MCF 10A (cell line): ENCODE results near the gene P2RY6. TPM values are rescaled to one million over a fixed set of nuclear protein-coding genes. Genes with fewer than 3 reads are reported as not detected.

Source experiments
- BruUV-seq: library from RNA; stranded (reverse); fragments of 400-500 nt; replicated peaks from 2 replicates; lab custom pipeline; 2021; lab: Mats Ljungman, UMichigan
- CTCF ChIA-PET: fragments of 300-600 bp; sonication (Branson Sonifier 250); formaldehyde crosslinking; extraction: SDS; loops from one replicate; lab custom pipeline; 2021; ENCODE audit warnings: antibody characterized with exemption, inconsistent platforms; lab: Yijun Ruan, JAX
- POLR2A ChIA-PET: fragments of 300-600, 350-650 bp; sonication (Branson Sonifier 250); formaldehyde crosslinking; extraction: SDS; loops from one replicate; lab custom pipeline; 2020; ENCODE audit warnings: antibody characterized with exemption, inconsistent platforms; lab: Yijun Ruan, JAX
- DNase-seq: peaks from one replicate; pipeline ENCODE4 v3.0.0-alpha.2; 2018; ENCODE audit not compliant: unreplicated experiment
- H3K27ac Mint-ChIP-seq: one replicate; pipeline ENCODE4 v1.8.0; 2022; ENCODE audit warnings: mild to moderate bottlenecking, low read depth, mixed read lengths; ENCODE audit not compliant: unreplicated experiment
- H3K27me3 Mint-ChIP-seq: one replicate; pipeline ENCODE4 v1.8.0; 2022; ENCODE audit warnings: mixed read lengths; ENCODE audit not compliant: insufficient read depth, unreplicated experiment
- H3K36me3 Mint-ChIP-seq: one replicate; pipeline ENCODE4 v1.8.0; 2022; ENCODE audit warnings: mild to moderate bottlenecking, moderate library complexity, mixed read lengths; ENCODE audit not compliant: insufficient read depth, unreplicated experiment
- H3K4me1 Mint-ChIP-seq: one replicate; pipeline ENCODE4 v1.8.0; 2022; ENCODE audit warnings: mixed read lengths; ENCODE audit not compliant: insufficient read depth, unreplicated experiment
- H3K4me3 Mint-ChIP-seq: one replicate; pipeline ENCODE4 v1.8.0; 2022; ENCODE audit warnings: mild to moderate bottlenecking, moderate library complexity, mixed read lengths; ENCODE audit not compliant: unreplicated experiment
- H3K9me3 Mint-ChIP-seq: one replicate; pipeline ENCODE4 v1.8.0; 2022; ENCODE audit warnings: mixed read lengths; ENCODE audit not compliant: unreplicated experiment
- CTCF ChIP-seq: fragments of 200-600 bp; IDR thresholded peaks from one replicate; pipeline ENCODE4 v1.8.0; 2022; ENCODE audit warnings: antibody characterized with exemption, mild to moderate bottlenecking; ENCODE audit not compliant: unreplicated experiment
- intact Hi-C: fragments of 100-400 bp; cut with micrococcal nuclease; formaldehyde crosslinking; loops from 2 replicates; pipeline ENCODE4 v1.14.1; 2022
- total RNA-seq: library from RNA; stranded (reverse); gene quantifications from 2 replicates; pipeline ENCODE4 v1.2.3, GENCODE V29; 2022

The P2RY6 gene
- total RNA-seq, 1 experiment from 2014 or later: not detected

DNA sequence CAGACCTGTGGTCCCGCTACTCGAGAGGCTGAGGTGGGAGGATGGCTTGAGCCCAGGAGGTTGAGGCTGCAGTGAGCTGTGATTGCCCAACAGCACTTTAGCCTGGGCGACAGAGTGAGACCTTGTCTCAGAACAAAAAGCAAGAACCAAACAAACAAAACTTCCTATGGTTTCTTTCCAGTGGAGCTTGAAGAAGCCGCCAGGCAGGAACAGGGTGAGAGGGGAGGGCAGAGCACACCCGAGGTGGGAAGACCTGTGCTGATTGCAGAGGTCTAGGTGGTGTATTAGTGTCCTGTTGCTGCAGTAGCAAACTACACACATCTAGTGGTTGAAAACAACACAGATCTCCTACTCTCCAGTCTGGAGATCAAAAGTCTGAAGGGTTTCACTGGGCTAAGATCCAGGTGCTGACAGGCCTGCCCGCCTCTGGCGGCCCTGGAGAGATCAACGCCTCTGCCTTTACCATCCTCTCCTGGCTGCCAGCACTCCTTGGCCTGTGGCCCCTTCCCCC, 46.4 kb downstream of the P2RY6 start:
- CTCF ChIA-PET: interaction anchor here (0.6 to 0.8 kb wide), 2 partner anchors 17 to 329 kb away, joined by 3 read pairs; no protein-coding TSS in a partner anchor
- H3K27ac Mint-ChIP-seq: no peak overlapping the region

DNA sequence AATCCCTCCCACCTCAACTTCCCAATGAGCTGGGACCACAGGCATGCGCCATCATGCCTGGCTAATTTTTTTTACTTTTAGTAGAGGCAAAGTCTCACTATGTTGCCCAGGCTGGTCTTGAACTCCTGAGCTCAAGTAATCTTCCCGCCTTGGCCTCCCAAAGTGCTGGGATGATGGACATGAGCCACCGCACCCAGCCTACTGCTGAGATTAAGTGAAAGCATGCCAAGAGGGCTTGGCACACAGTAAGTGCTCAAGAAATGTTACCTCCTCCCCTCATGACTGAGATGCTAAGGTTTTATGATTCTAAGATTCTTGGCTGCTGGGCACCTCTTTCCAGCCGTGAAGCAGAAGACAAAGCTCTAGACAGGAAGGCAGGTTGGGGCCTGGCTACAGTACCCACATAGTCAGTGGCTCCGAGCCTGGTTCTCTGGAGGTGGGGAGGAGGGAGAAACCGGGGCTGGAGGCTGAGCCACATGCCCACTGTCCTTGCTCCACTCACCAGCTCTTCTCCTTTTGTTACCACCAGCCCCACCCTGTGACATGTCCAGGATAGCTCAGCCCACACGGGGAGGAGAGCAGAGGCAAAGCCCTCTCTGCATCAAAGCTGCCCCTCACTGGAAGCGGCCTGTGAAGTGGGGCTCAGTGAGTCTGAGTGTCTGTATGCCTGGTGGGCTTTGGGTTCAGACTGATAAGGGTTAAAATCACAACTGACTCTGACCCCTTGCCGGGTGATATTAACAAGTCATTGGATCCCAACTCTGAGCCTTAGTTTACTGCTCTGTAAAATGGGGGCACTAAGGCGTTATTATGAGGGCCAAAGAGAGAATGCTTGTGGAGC, 48.8 kb downstream of the P2RY6 start:
- ChIA-PET POLR2A (interaction anchor here (0.7 kb wide), 1 partner anchor 12 kb away, joined by 3 read pairs; no protein-coding TSS in a partner anchor), CTCF (interaction anchor here (1.0 to 1.9 kb wide), 4 partner anchors 14 to 134 kb away, joined by 3 to 11 read pairs (median 6); no protein-coding TSS in a partner anchor)
- no peak overlapping the region for H3K27ac Mint-ChIP-seq
- no peak for TF ChIP-seq CTCF
- peaks cover 14% of the 10 kb centered on the region for H3K36me3 Mint-ChIP-seq
- H3K9me3 Mint-ChIP-seq: no peaks in the 10 kb centered on the region
- no peak overlapping the region for H3K4me3 Mint-ChIP-seq
- DNase-seq: no peak
- H3K4me1 Mint-ChIP-seq: peaks cover 7% of the 10 kb centered on the region
- BruUV-seq: no TSS peak
- intact Hi-C loops: no loop called here
- no peaks in the 10 kb centered on the region for H3K27me3 Mint-ChIP-seq

More for the DNA sequence above, 46.4 kb downstream of the P2RY6 start:
- BruUV-seq: no TSS peak
- intact Hi-C loops: no loop called here
- TF ChIP-seq CTCF: no peak
- H3K9me3 Mint-ChIP-seq: no peaks in the 10 kb centered on the region
- POLR2A ChIA-PET: no interaction called here
- no peak for DNase-seq
- H3K27me3 Mint-ChIP-seq: no peaks in the 10 kb centered on the region
- H3K4me3 Mint-ChIP-seq: no peak overlapping the region
- H3K36me3 Mint-ChIP-seq: peaks cover 10% of the 10 kb centered on the region
- peaks cover 24% of the 10 kb centered on the region for H3K4me1 Mint-ChIP-seq

GRCh38 chr11:73321604-73322381, 49.7 kb downstream of the P2RY6 start:
- no peaks in the 10 kb centered on the region for H3K4me1 Mint-ChIP-seq
- H3K9me3 Mint-ChIP-seq: no peaks in the 10 kb centered on the region
- no peak overlapping the region for H3K27ac Mint-ChIP-seq
- H3K27me3 Mint-ChIP-seq: no peaks in the 10 kb centered on the region
- intact Hi-C loops: no loop called here
- CTCF ChIA-PET: interaction anchor here (0.7 to 2.4 kb wide), 4 partner anchors 13 to 29 kb away, joined by 3 to 19 read pairs (median 6); no protein-coding TSS in a partner anchor
- POLR2A ChIA-PET: interaction anchor here (0.7 kb wide), 1 partner anchor 12 kb away, joined by 3 read pairs; no protein-coding TSS in a partner anchor
- H3K4me3 Mint-ChIP-seq: no peak overlapping the region
- no peak for TF ChIP-seq CTCF
- no peak for DNase-seq
- H3K36me3 Mint-ChIP-seq: peaks cover 18% of the 10 kb centered on the region
- no TSS peak for BruUV-seq
